ENCODE data around the gene MZT2B.
"Not testable (repeated sequence)": the region's sequence is repeated elsewhere in the genome, so short reads cannot be mapped to it uniquely, and the experiment has no call there.

The MZT2B gene

GRCh38 chr2:130181325-130181879 is 660 bp upstream of the MZT2B start, which contains the start of gene SMPD4:
Gene SMPD4, minus strand, starts transcription at chr2:130181602. Its CDS starts 5,010 bp downstream, at chr2:130176592.
- H3K36me3 ChIP-seq (ENCODE audit: insufficient read depth) = no peaks in the 10 kb centered on the region
- H2AFZ ChIP-seq (ENCODE audit: low read depth) = peak within 1 kb of the TSS; percentile 76; the same call in 1 of the 2 replicates
- peaks cover 6% of the 10 kb centered on the region for H3K4me1 ChIP-seq (ENCODE audit: low read depth, poor library complexity, severe bottlenecking)
- H4K20me1 ChIP-seq (ENCODE audit: insufficient read depth) = no peaks in the 10 kb centered on the region
- H3K79me2 ChIP-seq (ENCODE audit: insufficient read depth, low read depth) = peaks cover 72% of the 10 kb centered on the region
- H3K4me2 ChIP-seq = peak within 1 kb of the TSS; percentile 92
- peak within 1 kb of the TSS; percentile 86 for H3K9ac ChIP-seq
- TF ChIP-seq, protein P1, sequence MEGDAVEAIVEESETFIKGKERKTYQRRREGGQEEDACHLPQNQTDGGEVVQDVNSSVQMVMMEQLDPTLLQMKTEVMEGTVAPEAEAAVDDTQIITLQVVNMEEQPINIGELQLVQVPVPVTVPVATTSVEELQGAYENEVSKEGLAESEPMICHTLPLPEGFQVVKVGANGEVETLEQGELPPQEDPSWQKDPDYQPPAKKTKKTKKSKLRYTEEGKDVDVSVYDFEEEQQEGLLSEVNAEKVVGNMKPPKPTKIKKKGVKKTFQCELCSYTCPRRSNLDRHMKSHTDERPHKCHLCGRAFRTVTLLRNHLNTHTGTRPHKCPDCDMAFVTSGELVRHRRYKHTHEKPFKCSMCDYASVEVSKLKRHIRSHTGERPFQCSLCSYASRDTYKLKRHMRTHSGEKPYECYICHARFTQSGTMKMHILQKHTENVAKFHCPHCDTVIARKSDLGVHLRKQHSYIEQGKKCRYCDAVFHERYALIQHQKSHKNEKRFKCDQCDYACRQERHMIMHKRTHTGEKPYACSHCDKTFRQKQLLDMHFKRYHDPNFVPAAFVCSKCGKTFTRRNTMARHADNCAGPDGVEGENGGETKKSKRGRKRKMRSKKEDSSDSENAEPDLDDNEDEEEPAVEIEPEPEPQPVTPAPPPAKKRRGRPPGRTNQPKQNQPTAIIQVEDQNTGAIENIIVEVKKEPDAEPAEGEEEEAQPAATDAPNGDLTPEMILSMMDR (conservative IDR thresholded peaks at IDR 0.05; ENCODE audit: low read depth, low read length) = no peak
- H3K27ac ChIP-seq = peak within 1 kb of the TSS; percentile 76
- H3K27me3 ChIP-seq (ENCODE audit: insufficient read depth, low read depth) = no peaks in the 10 kb centered on the region
- H3K4me3 ChIP-seq (IDR thresholded peaks at IDR 0.05; ENCODE audit: insufficient read depth, low read depth, low read length) = no peak within 1 kb of the TSS

DNA sequence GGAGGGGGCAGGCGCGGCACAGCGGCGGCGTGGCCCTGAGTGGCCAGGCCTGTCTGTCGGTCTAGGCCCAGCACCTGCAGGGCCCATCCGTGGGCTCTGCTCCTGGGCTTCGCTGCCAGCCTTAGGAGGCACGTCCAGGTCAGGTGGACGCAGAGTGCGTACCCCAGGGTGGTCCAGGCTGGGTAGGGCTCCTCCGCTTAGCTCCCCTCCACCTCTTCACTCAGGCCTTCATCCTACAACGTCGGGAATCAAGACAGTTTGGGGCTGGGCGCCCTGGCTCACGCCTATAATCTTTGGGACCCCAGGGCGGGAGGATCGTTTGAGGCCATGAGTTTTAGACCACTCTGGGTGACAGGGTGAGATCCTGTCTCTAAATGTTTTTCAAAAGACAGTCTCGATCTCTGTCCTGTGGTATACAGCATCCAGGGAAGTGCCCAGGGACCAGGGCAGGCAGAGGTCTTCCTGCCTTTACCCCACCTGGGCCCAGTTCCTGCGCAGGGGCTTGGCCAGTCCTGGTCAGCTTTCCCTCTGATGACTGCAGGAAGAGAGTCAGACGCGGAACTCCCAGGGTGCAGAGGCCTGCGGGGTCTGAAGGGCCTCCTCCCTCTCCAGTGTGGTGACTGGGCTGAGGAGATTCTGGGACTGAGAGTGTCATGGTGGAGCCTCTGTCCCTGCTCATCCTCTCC is 907 bp downstream of the MZT2B start:
- not testable (repeated sequence) for H2AFZ ChIP-seq (ENCODE audit: low read depth); H3K27me3 ChIP-seq (ENCODE audit: insufficient read depth, low read depth); H3K36me3 ChIP-seq (ENCODE audit: insufficient read depth); H4K20me1 ChIP-seq (ENCODE audit: insufficient read depth); H3K4me1 ChIP-seq (ENCODE audit: low read depth, poor library complexity, severe bottlenecking); H3K4me3 ChIP-seq (IDR thresholded peaks at IDR 0.05; ENCODE audit: insufficient read depth, low read depth, low read length)
- peaks cover 56% of the 10 kb centered on the region for H3K79me2 ChIP-seq (ENCODE audit: insufficient read depth, low read depth)
- peak overlapping the region; percentile 22; the same call in 1 of the 2 replicates for H3K27ac ChIP-seq
- peak overlapping the region; percentile 86; the same call in 1 of the 2 replicates for H3K9ac ChIP-seq
- H3K4me2 ChIP-seq = peak overlapping the region; percentile 51

DNA sequence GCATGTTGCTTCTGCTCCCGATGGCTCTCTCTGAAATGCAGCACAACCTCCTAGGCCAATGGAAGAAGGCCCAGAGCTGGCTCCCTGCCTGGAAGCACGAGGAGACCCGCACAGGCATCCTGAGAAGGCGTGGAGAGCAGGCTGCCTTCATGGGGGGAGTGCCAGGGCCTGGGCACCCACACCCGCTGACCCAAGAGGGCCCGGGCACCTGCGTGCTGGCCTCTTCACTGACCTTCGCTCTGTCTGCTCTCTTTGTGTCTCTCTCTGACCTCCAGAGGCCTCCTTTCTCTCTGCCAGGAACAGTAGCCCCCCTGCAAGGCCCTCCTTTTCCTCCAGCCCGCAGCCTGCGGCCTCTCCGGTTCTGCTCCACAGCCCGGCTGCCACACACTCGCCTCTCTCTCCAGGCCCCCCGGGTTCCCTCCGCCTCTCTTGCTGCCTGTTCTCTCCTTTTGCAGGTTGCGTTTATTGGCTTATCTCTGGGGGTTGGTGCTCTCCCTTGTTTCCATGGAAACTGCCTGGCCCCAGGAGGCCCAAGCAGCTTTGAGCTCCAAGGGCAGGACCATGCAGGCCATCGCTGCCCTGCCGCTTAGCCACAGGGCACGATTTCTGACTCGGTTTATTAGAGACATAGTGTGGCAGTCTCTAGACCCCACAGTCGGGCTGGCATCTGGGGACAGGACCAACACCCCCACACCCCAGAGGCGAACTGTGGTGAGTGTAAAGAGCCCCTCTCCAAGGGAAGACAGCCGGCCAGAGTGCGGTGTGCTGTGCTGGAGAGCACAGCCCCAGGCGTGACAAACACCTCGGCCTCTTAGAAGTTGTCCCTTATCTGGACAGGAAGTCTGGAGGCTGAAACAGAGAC is 1.7 kb downstream of the MZT2B start:
- Histone ChIP-seq H4K20me1 (ENCODE audit: insufficient read depth) (no peaks in the 10 kb centered on the region), H3K27me3 (ENCODE audit: insufficient read depth, low read depth) (no peaks in the 10 kb centered on the region), H3K9ac (peak overlapping the region; percentile 86; the same call in 1 of the 2 replicates), H3K36me3 (ENCODE audit: insufficient read depth) (no peaks in the 10 kb centered on the region), H3K4me2 (peak overlapping the region; percentile 51; the same call in 1 of the 2 replicates), H3K79me2 (ENCODE audit: insufficient read depth, low read depth) (peaks cover 48% of the 10 kb centered on the region), H3K4me1 (ENCODE audit: low read depth, poor library complexity, severe bottlenecking) (peaks cover 6% of the 10 kb centered on the region), H2AFZ (ENCODE audit: low read depth) (no peak overlapping the region), H3K4me3 (IDR thresholded peaks at IDR 0.05; ENCODE audit: insufficient read depth, low read depth, low read length) (no peak overlapping the region), H3K27ac (no peak overlapping the region)
- TF ChIP-seq, protein P1 (conservative IDR thresholded peaks at IDR 0.05; ENCODE audit: low read depth, low read length) = no peak

DNA sequence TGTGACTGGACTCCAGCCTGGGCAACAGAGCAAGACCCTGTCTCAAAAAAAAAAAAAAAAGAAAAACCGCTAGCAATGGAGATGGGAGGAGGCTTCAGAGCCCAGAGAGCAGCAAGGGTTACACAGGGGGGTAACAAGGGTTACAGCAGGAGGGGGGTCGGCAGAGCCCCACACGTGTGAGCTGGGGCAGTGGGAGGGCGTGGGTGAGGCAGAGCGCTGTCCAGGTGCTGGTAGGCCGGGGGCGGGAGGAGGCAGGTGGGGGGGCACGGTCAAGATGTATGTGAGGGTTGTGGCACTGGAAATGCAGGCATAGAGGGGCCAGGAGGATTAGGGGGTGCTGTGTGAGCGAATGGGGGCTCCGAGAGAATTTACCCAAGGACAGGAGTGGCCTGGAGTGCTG is 3.4 kb downstream of the MZT2B start:
- H3K9ac ChIP-seq = no peak overlapping the region
- H3K4me2 ChIP-seq = no peak overlapping the region
- H3K27me3 ChIP-seq (ENCODE audit: insufficient read depth, low read depth) = no peaks in the 10 kb centered on the region
- peaks cover 31% of the 10 kb centered on the region for H3K79me2 ChIP-seq (ENCODE audit: insufficient read depth, low read depth)
- H3K36me3 ChIP-seq (ENCODE audit: insufficient read depth) = no peaks in the 10 kb centered on the region
- H3K4me1 ChIP-seq (ENCODE audit: low read depth, poor library complexity, severe bottlenecking) = peaks cover 3% of the 10 kb centered on the region
- H3K27ac ChIP-seq = no peak overlapping the region
- H3K4me3 ChIP-seq (IDR thresholded peaks at IDR 0.05; ENCODE audit: insufficient read depth, low read depth, low read length) = no peak overlapping the region
- TF ChIP-seq, protein P1 (conservative IDR thresholded peaks at IDR 0.05; ENCODE audit: low read depth, low read length) = no peak
- no peak overlapping the region for H2AFZ ChIP-seq (ENCODE audit: low read depth)
- H4K20me1 ChIP-seq (ENCODE audit: insufficient read depth) = no peaks in the 10 kb centered on the region

Data from KMS-11 (cell line).